ENCODE data around the gene KCNK5.

Gene KCNK5

DNA sequence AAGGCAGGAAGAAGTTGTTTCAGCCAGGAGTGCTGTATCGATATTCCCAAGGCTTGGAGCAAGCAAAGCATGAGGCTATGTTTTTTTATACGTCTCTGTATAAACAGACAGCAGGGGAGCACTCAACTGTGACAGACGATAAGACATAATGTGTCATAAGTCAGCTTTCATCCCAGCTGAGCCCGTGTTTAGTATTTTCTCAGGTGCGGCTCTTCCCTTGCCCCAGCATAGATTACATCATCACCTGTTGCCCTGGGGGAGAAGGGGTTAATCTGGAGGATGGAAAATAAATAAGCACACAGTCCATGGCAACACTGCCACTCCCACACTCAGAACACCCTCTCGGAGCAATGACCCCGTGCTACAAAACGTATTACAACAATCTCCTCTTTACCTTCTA is 22.1 kb upstream of the KCNK5 start:
- H3K9me3 ChIP-seq (ENCODE audit: low read depth, low read length): no peaks in the 10 kb centered on the region
- TF ChIP-seq EZH2 (IDR thresholded peaks at IDR 0.05) (no peak), POLR2AphosphoS5 (IDR thresholded peaks at IDR 0.05; ENCODE audit: borderline replicate concordance, low read depth, low read length) (no peak), FOXP2 (optimal IDR thresholded peaks at IDR 0.05; ENCODE audit: control extremely low read depth, extremely low read length, insufficient read depth) (no peak)
- no peaks in the 10 kb centered on the region for H3K36me3 ChIP-seq (ENCODE audit: insufficient read depth, low read length)
- no peak for DNase-seq (ENCODE audit: low read depth, low spot score)
- H3K4me3 ChIP-seq: no peak overlapping the region
- H3K9ac ChIP-seq (ENCODE audit: insufficient read length): no peak overlapping the region
- no peak overlapping the region for H3K27ac ChIP-seq

DNA sequence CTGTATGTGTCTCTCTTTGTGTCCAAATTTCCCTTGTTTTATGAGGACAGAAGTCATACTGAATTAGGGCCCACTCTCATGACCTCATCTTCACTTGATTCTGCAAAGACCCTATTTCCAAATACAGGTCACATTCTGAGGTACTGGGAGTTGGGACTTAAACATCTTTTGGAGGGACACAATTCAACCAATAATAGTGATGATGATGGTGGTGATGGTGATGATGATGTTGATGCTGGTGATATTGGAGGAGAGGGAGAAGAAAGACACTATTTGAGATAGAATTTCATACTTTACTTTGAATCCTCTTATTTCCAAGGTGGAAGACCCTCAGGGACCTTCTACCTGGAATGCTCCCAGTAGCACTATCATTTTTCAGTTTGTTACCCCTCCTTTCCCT is 21.2 kb upstream of the KCNK5 start:
- TF ChIP-seq FOXP2 (optimal IDR thresholded peaks at IDR 0.05; ENCODE audit: control extremely low read depth, extremely low read length, insufficient read depth): no peak
- TF ChIP-seq EZH2 (IDR thresholded peaks at IDR 0.05): no peak
- TF ChIP-seq POLR2AphosphoS5 (IDR thresholded peaks at IDR 0.05; ENCODE audit: borderline replicate concordance, low read depth, low read length): no peak
- no peak for DNase-seq (ENCODE audit: low read depth, low spot score)
- H3K27ac ChIP-seq: no peak overlapping the region
- H3K4me3 ChIP-seq: no peak overlapping the region
- no peaks in the 10 kb centered on the region for H3K9me3 ChIP-seq (ENCODE audit: low read depth, low read length)
- H3K9ac ChIP-seq (ENCODE audit: insufficient read length): no peak overlapping the region
- H3K36me3 ChIP-seq (ENCODE audit: insufficient read depth, low read length): no peaks in the 10 kb centered on the region

DNA sequence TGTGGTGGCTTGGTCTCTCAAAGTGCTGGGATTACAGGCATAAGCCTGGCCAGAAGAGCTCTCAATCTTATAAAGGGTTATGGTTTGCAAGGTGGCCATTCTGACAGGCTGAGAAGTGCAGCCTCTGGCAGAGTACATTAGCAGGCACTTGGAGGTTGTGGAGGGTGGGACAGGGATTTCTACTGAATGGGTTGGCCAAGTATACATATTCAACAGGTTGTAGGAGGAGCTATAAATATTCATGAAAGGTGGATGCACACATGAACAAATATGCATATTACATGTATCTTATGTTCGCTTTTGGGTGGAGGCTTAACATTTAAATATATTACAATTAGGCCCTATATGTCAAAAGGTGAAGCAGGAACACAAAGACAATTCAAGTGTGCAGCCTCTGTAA is 20.0 kb upstream of the KCNK5 start:
- DNase-seq (ENCODE audit: low read depth, low spot score): no peak
- Histone ChIP-seq H3K9me3 (ENCODE audit: low read depth, low read length) (no peaks in the 10 kb centered on the region), H3K36me3 (ENCODE audit: insufficient read depth, low read length) (no peaks in the 10 kb centered on the region), H3K27ac (no peak overlapping the region), H3K4me3 (no peak overlapping the region), H3K9ac (ENCODE audit: insufficient read length) (no peak overlapping the region)
- TF ChIP-seq FOXP2 (optimal IDR thresholded peaks at IDR 0.05; ENCODE audit: control extremely low read depth, extremely low read length, insufficient read depth) (no peak), EZH2 (IDR thresholded peaks at IDR 0.05) (no peak), POLR2AphosphoS5 (IDR thresholded peaks at IDR 0.05; ENCODE audit: borderline replicate concordance, low read depth, low read length) (no peak)

DNA sequence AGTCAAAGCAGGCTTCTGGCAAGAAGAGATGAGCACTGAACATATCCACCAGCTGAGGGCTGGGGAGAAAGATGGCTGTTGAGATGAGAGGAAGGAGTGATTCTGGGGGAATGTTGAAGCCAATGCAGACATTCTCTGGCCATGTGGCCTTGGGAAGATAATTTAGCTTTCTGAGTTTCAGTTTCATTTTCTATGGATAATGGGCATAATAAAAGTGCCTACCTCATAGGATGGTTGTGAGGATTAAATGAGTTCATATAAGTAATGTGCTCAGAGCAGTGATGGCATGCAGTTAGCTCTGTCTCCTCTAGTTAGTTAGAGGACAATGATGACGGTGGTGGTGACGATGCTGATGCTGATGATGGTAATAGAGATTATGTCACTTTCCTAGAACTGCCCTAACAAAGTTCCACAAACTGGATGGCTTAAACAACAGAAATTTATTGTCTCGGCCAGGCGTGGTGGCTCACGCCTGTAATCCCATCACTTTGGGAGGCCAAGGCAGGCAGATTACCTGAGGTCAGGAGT is 18.5 kb upstream of the KCNK5 start:
- no peak for DNase-seq (ENCODE audit: low read depth, low spot score)
- no peak overlapping the region for H3K9ac ChIP-seq (ENCODE audit: insufficient read length)

DNA sequence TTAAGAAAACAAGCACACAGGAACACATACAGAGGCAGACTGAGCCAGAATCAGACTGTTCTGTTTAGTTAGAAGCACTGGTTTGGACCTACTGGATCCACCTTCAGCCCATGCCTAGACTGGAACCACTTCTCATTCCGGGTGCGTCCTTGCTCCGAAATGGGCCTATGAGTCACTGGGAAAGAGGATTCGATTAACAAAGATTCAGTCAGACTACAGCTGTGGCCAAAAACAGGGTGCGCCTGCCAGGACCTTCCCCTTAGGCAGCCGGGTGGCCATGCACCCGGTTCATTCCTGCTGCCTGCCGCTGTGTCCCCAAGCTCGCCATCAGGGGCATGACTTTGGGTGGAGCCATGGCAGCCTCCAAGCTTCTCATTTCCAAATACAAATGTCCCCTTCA is 14.5 kb upstream of the KCNK5 start:
- no peaks in the 10 kb centered on the region for H3K9me3 ChIP-seq (ENCODE audit: low read depth, low read length)
- no peak overlapping the region for H3K27ac ChIP-seq
- TF ChIP-seq EZH2 (IDR thresholded peaks at IDR 0.05) (no peak), FOXP2 (optimal IDR thresholded peaks at IDR 0.05; ENCODE audit: control extremely low read depth, extremely low read length, insufficient read depth) (no peak), POLR2AphosphoS5 (IDR thresholded peaks at IDR 0.05; ENCODE audit: borderline replicate concordance, low read depth, low read length) (no peak)
- H3K36me3 ChIP-seq (ENCODE audit: insufficient read depth, low read length): no peaks in the 10 kb centered on the region
- no peak for DNase-seq (ENCODE audit: low read depth, low spot score)
- no peak overlapping the region for H3K9ac ChIP-seq (ENCODE audit: insufficient read length)
- H3K4me3 ChIP-seq: no peak overlapping the region

More for the DNA sequence above, 18.5 kb upstream of the KCNK5 start:
- Histone ChIP-seq H3K9me3 (ENCODE audit: low read depth, low read length) (no peaks in the 10 kb centered on the region), H3K36me3 (ENCODE audit: insufficient read depth, low read length) (no peaks in the 10 kb centered on the region), H3K27ac (no peak overlapping the region), H3K4me3 (no peak overlapping the region)
- TF ChIP-seq EZH2 (IDR thresholded peaks at IDR 0.05): no peak
- no peak for TF ChIP-seq FOXP2 (optimal IDR thresholded peaks at IDR 0.05; ENCODE audit: control extremely low read depth, extremely low read length, insufficient read depth)
- no peak for TF ChIP-seq POLR2AphosphoS5 (IDR thresholded peaks at IDR 0.05; ENCODE audit: borderline replicate concordance, low read depth, low read length)

DNA sequence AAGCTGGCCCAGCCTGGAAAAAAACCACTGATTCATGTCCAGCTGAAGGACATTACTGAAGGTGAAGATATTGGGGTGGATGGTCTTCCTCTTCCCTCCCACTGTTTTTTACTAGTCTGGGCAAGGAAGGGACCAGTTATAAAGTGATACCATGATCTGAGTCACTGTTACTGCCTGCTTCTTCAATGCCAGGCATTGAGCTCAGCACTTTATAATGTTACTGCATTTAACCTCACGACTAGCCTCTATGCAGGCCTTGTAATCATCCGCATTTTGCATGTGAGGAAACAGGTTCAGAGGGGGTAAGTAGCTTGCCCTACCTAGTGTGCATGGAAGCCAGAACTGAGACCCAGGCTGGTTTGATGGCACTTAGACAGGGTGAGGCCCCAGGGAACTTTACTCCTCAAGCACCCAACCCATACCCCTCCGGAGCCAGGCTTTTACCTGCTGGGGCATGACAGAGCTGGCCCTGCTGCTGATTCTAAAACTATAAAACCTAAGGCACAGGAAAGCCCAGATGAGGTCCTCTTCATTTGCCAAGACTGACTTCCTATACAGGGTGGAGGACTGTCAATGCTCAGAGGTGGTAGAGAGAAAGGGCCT is 11.0 kb upstream of the KCNK5 start:
- Histone ChIP-seq H3K4me3 (no peak overlapping the region), H3K27ac (no peak overlapping the region), H3K36me3 (ENCODE audit: insufficient read depth, low read length) (no peaks in the 10 kb centered on the region), H3K9ac (ENCODE audit: insufficient read length) (no peak overlapping the region), H3K9me3 (ENCODE audit: low read depth, low read length) (no peaks in the 10 kb centered on the region)
- TF ChIP-seq FOXP2 (optimal IDR thresholded peaks at IDR 0.05; ENCODE audit: control extremely low read depth, extremely low read length, insufficient read depth) (no peak), POLR2AphosphoS5 (IDR thresholded peaks at IDR 0.05; ENCODE audit: borderline replicate concordance, low read depth, low read length) (no peak), EZH2 (IDR thresholded peaks at IDR 0.05) (no peak)
- DNase-seq (ENCODE audit: low read depth, low spot score): no peak

DNA sequence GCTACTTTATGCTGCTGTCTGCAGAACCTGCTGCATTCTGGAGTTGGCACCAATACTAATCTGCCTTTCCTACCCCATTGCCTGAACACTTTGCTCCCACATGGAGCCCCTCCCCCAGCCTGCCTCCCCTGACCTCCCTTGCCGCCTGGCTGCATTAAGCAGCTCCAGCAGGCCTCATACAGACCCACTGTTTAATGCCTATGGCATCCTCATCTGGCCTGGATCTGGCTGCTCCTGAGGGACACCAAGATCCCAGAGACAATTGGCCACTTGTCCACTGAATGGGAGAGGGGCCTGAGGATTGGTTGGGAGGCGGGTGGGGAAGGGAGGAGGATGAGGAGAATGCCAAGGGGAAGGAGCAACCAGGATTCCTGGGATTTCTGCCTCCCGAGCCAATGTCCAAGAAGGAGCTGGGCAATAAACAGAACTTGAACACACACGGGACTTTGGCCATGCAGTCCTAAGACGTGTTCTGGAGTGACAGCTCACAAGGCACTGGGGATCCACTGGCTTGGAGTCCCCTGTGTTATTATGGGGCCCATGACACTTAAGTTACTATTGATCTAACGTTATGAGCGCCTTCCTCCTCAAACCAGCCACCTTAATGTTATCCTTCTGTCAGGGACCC is 10.4 kb upstream of the KCNK5 start:
- Histone ChIP-seq H3K4me3 (no peak overlapping the region), H3K9me3 (ENCODE audit: low read depth, low read length) (no peaks in the 10 kb centered on the region), H3K36me3 (ENCODE audit: insufficient read depth, low read length) (no peaks in the 10 kb centered on the region), H3K27ac (no peak overlapping the region), H3K9ac (ENCODE audit: insufficient read length) (no peak overlapping the region)
- no peak for DNase-seq (ENCODE audit: low read depth, low spot score)
- no peak for TF ChIP-seq EZH2 (IDR thresholded peaks at IDR 0.05)
- TF ChIP-seq FOXP2 (optimal IDR thresholded peaks at IDR 0.05; ENCODE audit: control extremely low read depth, extremely low read length, insufficient read depth): no peak
- no peak for TF ChIP-seq POLR2AphosphoS5 (IDR thresholded peaks at IDR 0.05; ENCODE audit: borderline replicate concordance, low read depth, low read length)

DNA sequence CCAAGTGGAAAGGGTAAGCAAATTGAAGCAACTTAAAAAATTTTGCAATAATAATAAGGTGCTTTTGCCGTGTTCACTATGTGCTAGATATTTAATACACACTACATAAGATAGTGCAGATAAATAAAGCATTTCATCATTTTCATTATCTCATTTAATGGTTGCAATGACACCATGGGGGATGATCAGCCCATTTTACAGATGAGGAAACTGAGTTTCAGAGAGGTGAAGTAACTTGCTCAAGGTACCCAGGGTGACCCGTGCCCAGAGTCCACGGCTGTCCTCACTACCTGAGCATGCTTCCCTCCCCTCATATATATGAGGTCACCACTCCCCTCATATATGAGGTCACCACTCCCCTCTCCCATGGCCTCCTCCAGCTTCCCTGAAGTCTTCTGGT is 7.5 kb upstream of the KCNK5 start:
- DNase-seq (ENCODE audit: low read depth, low spot score): no peak
- Histone ChIP-seq H3K9me3 (ENCODE audit: low read depth, low read length) (no peaks in the 10 kb centered on the region), H3K9ac (ENCODE audit: insufficient read length) (no peak overlapping the region), H3K4me3 (no peak overlapping the region), H3K27ac (no peak overlapping the region), H3K36me3 (ENCODE audit: insufficient read depth, low read length) (no peaks in the 10 kb centered on the region)
- no peak for TF ChIP-seq FOXP2 (optimal IDR thresholded peaks at IDR 0.05; ENCODE audit: control extremely low read depth, extremely low read length, insufficient read depth)
- no peak for TF ChIP-seq EZH2 (IDR thresholded peaks at IDR 0.05)
- TF ChIP-seq POLR2AphosphoS5 (IDR thresholded peaks at IDR 0.05; ENCODE audit: borderline replicate concordance, low read depth, low read length): no peak
